Measurements from ENCODE around the gene POLR3B. TPM values are rescaled to one million over a fixed set of nuclear protein-coding genes. Genes with fewer than 3 reads are reported as not detected.

Gene POLR3B
- total RNA-seq, 2 experiments from 2014 or later: 14.7 to 17.6 TPM

GRCh38 chr12:106488884-106489283, 131.3 kb downstream of the POLR3B start:
- H3K4me2 ChIP-seq (ENCODE audit: low read length): no peak overlapping the region
- intact Hi-C loops (cut with micrococcal nuclease; ENCODE audit: unreplicated experiment): no loop called here
- no peak overlapping the region for H2AFZ ChIP-seq (ENCODE audit: low read length)
- H3K9me2 ChIP-seq (ENCODE audit: insufficient read depth, low read length): no peaks in the 10 kb centered on the region
- no peak overlapping the region for H3K4me3 ChIP-seq (ENCODE audit: low read depth, low read length, poor library complexity, severe bottlenecking)
- H3K79me2 ChIP-seq (ENCODE audit: insufficient read depth, low read depth, low read length): no peaks in the 10 kb centered on the region
- no peaks in the 10 kb centered on the region for H4K20me1 ChIP-seq (ENCODE audit: insufficient read depth, low read length)
- CTCF ChIA-PET (ENCODE audit: unreplicated experiment): no interaction called here
- no peaks in the 10 kb centered on the region for H3K9me3 ChIP-seq (ENCODE audit: low read length)
- H3K36me3 ChIP-seq (ENCODE audit: insufficient read depth, low read length): no peaks in the 10 kb centered on the region
- H3K27ac ChIP-seq (ENCODE audit: low read depth, low read length, poor library complexity, severe bottlenecking): no peak overlapping the region
- DNase-seq (ENCODE audit: low spot score): no peak
- POLR2A ChIA-PET: no interaction called here
- H3K4me1 ChIP-seq (ENCODE audit: insufficient read depth, low read length, poor library complexity, severe bottlenecking): no peaks in the 10 kb centered on the region
- BruUV-seq (replicated peaks): no TSS peak
- no peak for TF ChIP-seq EZH2phosphoT487 (IDR thresholded peaks at IDR 0.05; ENCODE audit: borderline replicate concordance, low read depth, low read length)

- CTCF ChIA-PET (ENCODE audit: unreplicated experiment): no interaction called here
- intact Hi-C loops (cut with micrococcal nuclease; ENCODE audit: unreplicated experiment): no loop called here
- no peak for TF ChIP-seq EZH2phosphoT487 (IDR thresholded peaks at IDR 0.05; ENCODE audit: borderline replicate concordance, low read depth, low read length)
- TF ChIP-seq, protein P1, sequence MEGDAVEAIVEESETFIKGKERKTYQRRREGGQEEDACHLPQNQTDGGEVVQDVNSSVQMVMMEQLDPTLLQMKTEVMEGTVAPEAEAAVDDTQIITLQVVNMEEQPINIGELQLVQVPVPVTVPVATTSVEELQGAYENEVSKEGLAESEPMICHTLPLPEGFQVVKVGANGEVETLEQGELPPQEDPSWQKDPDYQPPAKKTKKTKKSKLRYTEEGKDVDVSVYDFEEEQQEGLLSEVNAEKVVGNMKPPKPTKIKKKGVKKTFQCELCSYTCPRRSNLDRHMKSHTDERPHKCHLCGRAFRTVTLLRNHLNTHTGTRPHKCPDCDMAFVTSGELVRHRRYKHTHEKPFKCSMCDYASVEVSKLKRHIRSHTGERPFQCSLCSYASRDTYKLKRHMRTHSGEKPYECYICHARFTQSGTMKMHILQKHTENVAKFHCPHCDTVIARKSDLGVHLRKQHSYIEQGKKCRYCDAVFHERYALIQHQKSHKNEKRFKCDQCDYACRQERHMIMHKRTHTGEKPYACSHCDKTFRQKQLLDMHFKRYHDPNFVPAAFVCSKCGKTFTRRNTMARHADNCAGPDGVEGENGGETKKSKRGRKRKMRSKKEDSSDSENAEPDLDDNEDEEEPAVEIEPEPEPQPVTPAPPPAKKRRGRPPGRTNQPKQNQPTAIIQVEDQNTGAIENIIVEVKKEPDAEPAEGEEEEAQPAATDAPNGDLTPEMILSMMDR (conservative IDR thresholded peaks at IDR 0.05; ENCODE audit: low read length): no peak
- Histone ChIP-seq H3K9me2 (ENCODE audit: insufficient read depth, low read length) (no peaks in the 10 kb centered on the region), H2AFZ (ENCODE audit: low read length) (no peak overlapping the region), H4K20me1 (ENCODE audit: insufficient read depth, low read length) (no peaks in the 10 kb centered on the region), H3K9me3 (ENCODE audit: low read length) (no peaks in the 10 kb centered on the region), H3K4me3 (ENCODE audit: low read depth, low read length, poor library complexity, severe bottlenecking) (no peak overlapping the region), H3K36me3 (ENCODE audit: insufficient read depth, low read length) (no peaks in the 10 kb centered on the region), H3K79me2 (ENCODE audit: insufficient read depth, low read depth, low read length) (no peaks in the 10 kb centered on the region), H3K4me2 (ENCODE audit: low read length) (no peak overlapping the region), H3K27ac (ENCODE audit: low read depth, low read length, poor library complexity, severe bottlenecking) (no peak overlapping the region), H3K4me1 (ENCODE audit: insufficient read depth, low read length, poor library complexity, severe bottlenecking) (no peaks in the 10 kb centered on the region)
- POLR2A ChIA-PET: interaction anchor here (0.7 to 0.8 kb wide), 3 partner anchors 9 to 63 kb away, joined by 3 read pairs; no protein-coding TSS in a partner anchor
- BruUV-seq (replicated peaks): no TSS peak
- DNase-seq (ENCODE audit: low spot score): no peak
Observed at GRCh38 chr12:106490264-106490663, 132.7 kb downstream of the POLR3B start.

- Histone ChIP-seq H3K79me2 (ENCODE audit: insufficient read depth, low read depth, low read length) (no peaks in the 10 kb centered on the region), H4K20me1 (ENCODE audit: insufficient read depth, low read length) (no peaks in the 10 kb centered on the region), H3K36me3 (ENCODE audit: insufficient read depth, low read length) (peaks cover 12% of the 10 kb centered on the region), H3K9me2 (ENCODE audit: insufficient read depth, low read length) (no peaks in the 10 kb centered on the region), H3K4me1 (ENCODE audit: insufficient read depth, low read length, poor library complexity, severe bottlenecking) (no peaks in the 10 kb centered on the region), H2AFZ (ENCODE audit: low read length) (no peak overlapping the region), H3K9me3 (ENCODE audit: low read length) (no peaks in the 10 kb centered on the region), H3K27ac (ENCODE audit: low read depth, low read length, poor library complexity, severe bottlenecking) (no peak overlapping the region), H3K4me2 (ENCODE audit: low read length) (no peak overlapping the region), H3K4me3 (ENCODE audit: low read depth, low read length, poor library complexity, severe bottlenecking) (no peak overlapping the region)
- POLR2A ChIA-PET: no interaction called here
- no peak for DNase-seq (ENCODE audit: low spot score)
- CTCF ChIA-PET (ENCODE audit: unreplicated experiment): no interaction called here
- intact Hi-C loops (cut with micrococcal nuclease; ENCODE audit: unreplicated experiment): no loop called here
- TF ChIP-seq, protein P1 (conservative IDR thresholded peaks at IDR 0.05; ENCODE audit: low read length): no peak
- no peak for TF ChIP-seq EZH2phosphoT487 (IDR thresholded peaks at IDR 0.05; ENCODE audit: borderline replicate concordance, low read depth, low read length)
- BruUV-seq (replicated peaks): no TSS peak
Observed at GRCh38 chr12:106492857-106493256, 135.3 kb downstream of the POLR3B start.

All from OCI-LY7 (cell line).